Measurements from ENCODE around the gene HIF3A. TPM values are rescaled to one million over a fixed set of nuclear protein-coding genes. Genes with fewer than 3 reads are reported as not detected.

HIF3A gene
- total and polyA plus RNA-seq, 2 of the 4 experiments (the other 2 are of a cell fraction) = 0.02 TPM; not detected in 1

- no peak overlapping the region for H4K8ac ChIP-seq (ENCODE audit: low read depth in 2 of 2, low read length in 2 of 2)
- peaks cover 3% of the 10 kb centered on the region; the same call in 1 of the 2 replicates for H3K27me3 ChIP-seq (ENCODE audit: control insufficient read depth, insufficient read depth, low read length)
- POLR2A ChIA-PET (ENCODE audit: unreplicated experiment) = no interaction called here
- WGBS, 2 experiments (ENCODE audit: extremely low coverage in 2 of 2, insufficient read length in 1 of 2) = no CpG with 5 or more reads among the region's 6 CpGs
- dilution Hi-C loops (cut with HindIII; ENCODE audit: low sequenced_read_pairs, unreplicated experiment) = no loop called here
- H4K20me1 ChIP-seq (ENCODE audit: insufficient read depth, low read length) = no peaks in the 10 kb centered on the region
- TF ChIP-seq MAFK (IDR thresholded peaks at IDR 0.05; ENCODE audit: low read depth, low read length) (no peak), USF2 (IDR thresholded peaks at IDR 0.05; ENCODE audit: low read depth, low read length) (no peak), CHD1 (IDR thresholded peaks at IDR 0.05; ENCODE audit: low read depth, low read length) (no peak), FOS (IDR thresholded peaks at IDR 0.05; ENCODE audit: low read depth, low read length) (no peak), CTCF (conservative IDR thresholded peaks at IDR 0.05; ENCODE audit: low read depth, low read length) (no peak), RAD21 (IDR thresholded peaks at IDR 0.05; ENCODE audit: low read length) (no peak), BHLHE40 (IDR thresholded peaks at IDR 0.05; ENCODE audit: low read depth, low read length) (no peak), NFE2L2 (IDR thresholded peaks at IDR 0.05; ENCODE audit: low read depth, low read length) (no peak)
- DNase-seq (no peak), ATAC-seq (ENCODE audit: low read depth) (no peak)
- no peak overlapping the region for H2BK15ac ChIP-seq (ENCODE audit: low read depth, low read length)
- H2BK20ac ChIP-seq (ENCODE audit: low read depth, low read length) = no peak overlapping the region
- H3K9me3 ChIP-seq (ENCODE audit: control insufficient read depth, insufficient read depth, low read length) = no peaks in the 10 kb centered on the region
- no peaks in the 10 kb centered on the region for H3K4me1 ChIP-seq (ENCODE audit: control insufficient read depth, insufficient read depth, low read length)
- H2AK5ac ChIP-seq (ENCODE audit: low read depth, low read length) = no peak overlapping the region
- H2AFZ ChIP-seq (replicated peaks; ENCODE audit: low read length, poor library complexity) = no peak overlapping the region
- no peak overlapping the region for H3K56ac ChIP-seq (ENCODE audit: extremely low read depth, insufficient read depth, low read length)
- no peak overlapping the region for H4K91ac ChIP-seq (ENCODE audit: insufficient read depth, low read depth, low read length)
- no peak overlapping the region for H3K14ac ChIP-seq (replicated peaks; ENCODE audit: low read depth, low read length)
- intact Hi-C loops (cut with micrococcal nuclease) = no loop called here
- no peak overlapping the region for H2BK5ac ChIP-seq (ENCODE audit: low read depth, low read length, poor library complexity, severe bottlenecking)
- H3K23ac ChIP-seq (ENCODE audit: low read depth, low read length) = no peak overlapping the region
- H3K18ac ChIP-seq (ENCODE audit: low read depth, low read length) = no peak overlapping the region
- no peaks in the 10 kb centered on the region for H3K79me1 ChIP-seq (ENCODE audit: low read depth in 1 of 2, low read length in 2 of 2)
- in situ Hi-C loops (cut with MboI; ENCODE audit: low sequenced_read_pairs) = no loop called here
- H3K4ac ChIP-seq (ENCODE audit: low read depth, low read length) = no peak overlapping the region
- no peak overlapping the region for H3K9ac ChIP-seq (ENCODE audit: low read depth, low read length)
- H3K36me3 ChIP-seq (ENCODE audit: control insufficient read depth, insufficient read depth, low read length) = no peaks in the 10 kb centered on the region
- no peak overlapping the region for H3K4me3 ChIP-seq (ENCODE audit: insufficient read depth, low read depth, low read length)
- H2BK120ac ChIP-seq (ENCODE audit: low read depth, low read length) = no peak overlapping the region
- no peak overlapping the region for H4K5ac ChIP-seq (ENCODE audit: low read depth, low read length)
- no peaks in the 10 kb centered on the region for H3K9me1 ChIP-seq (ENCODE audit: insufficient read depth, low read length)
- CTCF ChIA-PET = no interaction called here
- no peak overlapping the region for H3K4me2 ChIP-seq (ENCODE audit: low read depth, low read length)
- no TSS peak for BruUV-seq (replicated peaks)
- H3K27ac ChIP-seq (ENCODE audit: insufficient read depth, low read length) = no peak overlapping the region
- H2AK9ac ChIP-seq (replicated peaks; ENCODE audit: low read depth, low read length, poor library complexity) = no peak overlapping the region
These were observed 22.8 kb downstream of the HIF3A start for GRCh38 chr19:46319613-46320012.
